GM12878 (cell line): ENCODE data around the gene SCARB1. TPM values are rescaled to one million over a fixed set of nuclear protein-coding genes. Genes with fewer than 3 reads are reported as not detected.

Experiments
- ATAC-seq: fragments of 200-7000 bp; cut with Tn5 transposase; 3 replicates; pipeline ENCODE4 v1.9.1; 2020; ENCODE audit warnings: mild to moderate bottlenecking, moderate library complexity
- BruUV-seq: library from RNA; stranded (reverse); fragments of 400-500 nt; replicated peaks from 2 replicates; lab custom pipeline; 2021; lab: Mats Ljungman, UMichigan
- CTCF ChIA-PET: fragments of 300-600 bp; sonication (Branson Sonifier 250); formaldehyde crosslinking; extraction: SDS; loops from one replicate; lab custom pipeline; 2021; ENCODE audit warnings: inconsistent platforms; lab: Yijun Ruan, JAX
- POLR2A ChIA-PET: fragments of 350-600 bp; formaldehyde crosslinking; extraction: SDS; loops from one replicate; lab custom pipeline; 2021; ENCODE audit warnings: inconsistent platforms; lab: Charles Lee
- RAD21 ChIA-PET: fragments of 300-600 bp; sonication (Branson Sonifier 250); formaldehyde crosslinking; loops from one replicate; lab custom pipeline; 2023; ENCODE audit warnings: antibody characterized with exemption; ENCODE audit not compliant: unreplicated experiment; lab: Charles Lee
- SMC1A ChIA-PET: fragments of 300-600 bp; sonication (Branson Sonifier 250); formaldehyde crosslinking; loops from one replicate; lab custom pipeline; 2023; ENCODE audit not compliant: unreplicated experiment, uncharacterized antibody; lab: Charles Lee
- DNase-seq: peaks from one replicate; pipeline ENCODE4 v3.0.0-alpha.2; 2011; ENCODE audit warnings: low read depth, low spot score
- FAIRE-seq: peaks from 3 replicates; lab custom pipeline; 2011; peaks lifted over from hg19 to GRCh38; lab: Jason Lieb, UNC
- H2AFZ ChIP-seq: 2 replicates; pipeline ENCODE4 v1.6.0; 2011; ENCODE audit warnings: low read depth, low read length, control low read depth; ENCODE audit not compliant: control insufficient read depth
- H3K27ac ChIP-seq: 2 replicates; pipeline ENCODE4 v1.5.1; 2011; ENCODE audit warnings: control low read depth; ENCODE audit not compliant: control insufficient read depth, insufficient read depth
- H3K27me3 ChIP-seq, 2 experiments: replicated peaks in 1 of 2; 2 replicates each; pipeline versions ENCODE4 v1.6.0 to v1.6.1; 2011; ENCODE audit warnings: low read length in 1 of 2; ENCODE audit not compliant: control insufficient read depth in 2 of 2, insufficient read depth in 2 of 2
- H3K36me3 ChIP-seq, 2 experiments: 2 replicates each; pipeline ENCODE4 v1.5.1; 2011; ENCODE audit warnings: low read length in 1 of 2; ENCODE audit not compliant: control insufficient read depth in 2 of 2, insufficient read depth in 2 of 2
- H3K4me1 ChIP-seq: 2 replicates; pipeline ENCODE4 v1.6.1; 2011; ENCODE audit warnings: mild to moderate bottlenecking, low read length, moderate library complexity, mixed read lengths; ENCODE audit not compliant: control insufficient read depth, insufficient read depth
- H3K4me2 ChIP-seq: 2 replicates; pipeline ENCODE4 v1.6.0; 2011; ENCODE audit warnings: control low read depth; ENCODE audit not compliant: control insufficient read depth, insufficient read depth
- H3K4me3 ChIP-seq: fragments of 200-600 bp; sonication (generic); 2 replicates; pipeline ENCODE4 v1.5.1; 2016
- H3K79me2 ChIP-seq: 2 replicates; pipeline ENCODE4 v1.6.0; 2011; ENCODE audit warnings: low read length; ENCODE audit not compliant: control insufficient read depth, insufficient read depth
- H3K9ac ChIP-seq: 2 replicates; pipeline ENCODE4 v1.8.0; 2011; ENCODE audit warnings: low read length, control low read depth, mixed read lengths; ENCODE audit not compliant: control insufficient read depth, insufficient read depth
- H3K9me3 ChIP-seq: replicated peaks from 3 replicates; pipeline ENCODE4 v1.5.1; 2011; ENCODE audit warnings: mild to moderate bottlenecking, low read length; ENCODE audit not compliant: control insufficient read depth, insufficient read depth
- H4K20me1 ChIP-seq: 2 replicates; pipeline ENCODE4 v1.6.0; 2011; ENCODE audit not compliant: control insufficient read depth, insufficient read depth
- MTA3 ChIP-seq: IDR thresholded peaks from 2 replicates; pipeline ENCODE4 v1.6.1; 2012; ENCODE audit warnings: low read length, inconsistent platforms, borderline replicate concordance
- NKRF ChIP-seq: fragments of 450-650 bp; conservative IDR thresholded peaks from 2 replicates; pipeline ENCODE4 v1.6.1; 2017; ENCODE audit warnings: mild to moderate bottlenecking, moderate library complexity
- ZNF592 ChIP-seq: fragments of 450-650 bp; IDR thresholded peaks from 2 replicates; pipeline ENCODE4 v1.6.1; 2017; ENCODE audit warnings: mild to moderate bottlenecking, moderate library complexity
- WGBS: methylation state at CpG from one replicate; pipeline ENCODE4 v1.1.6; 2016; ENCODE audit warnings: low lambda C conversion rate; ENCODE audit not compliant: insufficient replicate concordance, insufficient coverage; ENCODE audit errors: missing lambda C conversion rate; 5-methylcytosine and 5-hydroxymethylcytosine counted together
- in situ Hi-C: fragments of 300-500 bp; cut with MboI; formaldehyde crosslinking; loops from 9 replicates; pipeline ENCODE4 v1.14.3; 2018; ENCODE audit warnings: mixed read lengths
- intact Hi-C: fragments of 100-400 bp; cut with micrococcal nuclease; formaldehyde crosslinking; loops from one replicate; pipeline ENCODE4 v1.14.2; 2022; ENCODE audit not compliant: unreplicated experiment
- polyA plus RNA-seq, 11 experiments: library from polyadenylated mRNA; depleted of rRNA in 4 of 11; unstranded in 6 of 11; stranded (reverse) in 5 of 11; fragments of >200 nt; fragmentation: Nextera tagmentation in 4 of 11; fragmentation: Illumina TruSeq in 1 of 11; extraction: Ambion mirVana in 4 of 11; extraction: Trizol in 1 of 11; gene quantifications; 1 replicate in 1 of 11; 2 replicates in 10 of 11; pipeline versions ENCODE4 v1.2.1 to v1.2.3, GENCODE V29; 2011 to 2016; ENCODE audit warnings: inconsistent platforms in 2 of 11, missing spikeins in 2 of 11, low read depth in 1 of 11
- total RNA-seq, 4 experiments: library from RNA; depleted of rRNA in 3 of 4; stranded (reverse); fragments of >200 nt in 3 of 4; fragmentation: Illumina TruSeq in 1 of 4; extraction: Trizol in 1 of 4; gene quantifications; 2 replicates each; pipeline versions ENCODE4 v1.2.1 to v1.2.3, GENCODE V29; 2013 to 2021

The SCARB1 gene
- total and polyA plus RNA-seq, 10 of the 15 experiments (the other 5 are each of a cell fraction or from before 2014, with no cell fraction given), result 0.34 to 104 (median 63.1) TPM

GRCh38 chr12:124788936-124789555 lies 74.6 kb downstream of the SCARB1 start:
- SMC1A ChIA-PET, result no interaction called here

More at GRCh38 chr12:124788936-124789555, 74.6 kb downstream of the SCARB1 start:
- peaks cover 36 to 37% of the 10 kb centered on the region in 2 experiments for H3K36me3 ChIP-seq
- H3K9me3 ChIP-seq, result no peaks in the 10 kb centered on the region
- ChIA-PET POLR2A (no interaction called here), RAD21 (no interaction called here), CTCF (no interaction called here)
- H3K4me2 ChIP-seq, result no peak overlapping the region
- no peak for FAIRE-seq
- WGBS, result 92% methylated on average over 13 of the region's 13 CpGs
- no peaks in the 10 kb centered on the region for H3K79me2 ChIP-seq
- no peak overlapping the region for H2AFZ ChIP-seq
- in situ Hi-C loops (no loop called here), intact Hi-C loops (no loop called here)
- H4K20me1 ChIP-seq, result no peaks in the 10 kb centered on the region
- no peaks in the 10 kb centered on the region for H3K27me3 ChIP-seq
- no peak for ATAC-seq
- no peak for DNase-seq
- no peak overlapping the region for H3K27ac ChIP-seq
- no TSS peak for BruUV-seq
- no peak for TF ChIP-seq ZNF592
- TF ChIP-seq NKRF, result no peak
- TF ChIP-seq MTA3, result no peak
- no peaks in the 10 kb centered on the region; the same call in 1 of the 2 replicates for H3K4me1 ChIP-seq
- H3K4me3 ChIP-seq, result no peak overlapping the region
- no peak overlapping the region for H3K9ac ChIP-seq
